Karpas-422 (cell line): ENCODE measurements around the gene STOX2. TPM values are rescaled to one million over a fixed set of nuclear protein-coding genes. Genes with fewer than 3 reads are reported as not detected.
"Not testable (repeated sequence)": the region's sequence is repeated elsewhere in the genome, so short reads cannot be mapped to it uniquely, and the experiment has no call there.

Experiments
- DNase-seq: peaks from one replicate; pipeline ENCODE4 v3.0.0-alpha.2; 2015
- H2AFZ ChIP-seq: fragments of 200-600 bp; sonication (generic); 2 replicates; pipeline ENCODE4 v1.6.1; 2014; ENCODE audit warnings: antibody characterized with exemption, low read length, mixed read lengths
- H3K27ac ChIP-seq: fragments of 200-600 bp; sonication (generic); 2 replicates; pipeline ENCODE4 v1.5.1; 2014; ENCODE audit warnings: mild to moderate bottlenecking, low read length, moderate library complexity
- H3K27me3 ChIP-seq: fragments of 200-600 bp; sonication (generic); 2 replicates; pipeline ENCODE4 v1.6.1; 2014; ENCODE audit warnings: low read length, mixed read lengths
- H3K36me3 ChIP-seq: fragments of 200-600 bp; sonication (generic); 2 replicates; pipeline ENCODE4 v1.6.1; 2014; ENCODE audit warnings: low read length, mixed read lengths; ENCODE audit not compliant: insufficient read depth
- H3K4me1 ChIP-seq: fragments of 200-600 bp; sonication (generic); 2 replicates; pipeline ENCODE4 v1.6.1; 2014; ENCODE audit warnings: mild to moderate bottlenecking, low read length, mixed read lengths
- H3K4me2 ChIP-seq: fragments of 200-600 bp; sonication (generic); 2 replicates; pipeline ENCODE4 v1.6.1; 2014; ENCODE audit warnings: low read length, low read depth, mild to moderate bottlenecking; ENCODE audit not compliant: poor library complexity, severe bottlenecking
- H3K4me3 ChIP-seq: fragments of 200-600 bp; sonication (generic); 2 replicates; pipeline ENCODE4 v1.5.1; 2014; ENCODE audit warnings: mild to moderate bottlenecking, antibody characterized with exemption, low read length, mixed read lengths
- H3K79me2 ChIP-seq: fragments of 200-600 bp; sonication (generic); 2 replicates; pipeline ENCODE4 v1.6.1; 2014; ENCODE audit warnings: mild to moderate bottlenecking, low read length, mixed read lengths
- H3K9ac ChIP-seq: fragments of 200-600 bp; sonication (generic); 2 replicates; pipeline ENCODE4 v1.6.0; 2014; ENCODE audit warnings: low read length
- H3K9me2 ChIP-seq: fragments of 200-600 bp; sonication (generic), shearing (Covaris generic); replicated peaks from 2 replicates; pipeline ENCODE4 v1.6.0; 2014; ENCODE audit warnings: mild to moderate bottlenecking, low read length, moderate library complexity; ENCODE audit not compliant: insufficient read depth
- H3K9me3 ChIP-seq: fragments of 300-700, 200-600 bp; sonication (generic); 2 replicates; pipeline ENCODE4 v1.6.1; 2014; ENCODE audit warnings: low read length, mixed read lengths
- H4K20me1 ChIP-seq: fragments of 200-600 bp; sonication (generic); 2 replicates; pipeline ENCODE4 v1.6.1; 2014; ENCODE audit warnings: mild to moderate bottlenecking, antibody characterized with exemption, low read length, low read depth; ENCODE audit not compliant: insufficient read depth
- total RNA-seq: library from RNA; depleted of rRNA; stranded (reverse); fragments of >200 nt; shearing (Covaris generic); gene quantifications from 2 replicates; pipeline ENCODE4 v1.2.3, GENCODE V29; 2014; ENCODE audit warnings: low replicate concordance

The STOX2 gene
- total RNA-seq, 1 experiment from 2014 or later = not detected

DNA sequence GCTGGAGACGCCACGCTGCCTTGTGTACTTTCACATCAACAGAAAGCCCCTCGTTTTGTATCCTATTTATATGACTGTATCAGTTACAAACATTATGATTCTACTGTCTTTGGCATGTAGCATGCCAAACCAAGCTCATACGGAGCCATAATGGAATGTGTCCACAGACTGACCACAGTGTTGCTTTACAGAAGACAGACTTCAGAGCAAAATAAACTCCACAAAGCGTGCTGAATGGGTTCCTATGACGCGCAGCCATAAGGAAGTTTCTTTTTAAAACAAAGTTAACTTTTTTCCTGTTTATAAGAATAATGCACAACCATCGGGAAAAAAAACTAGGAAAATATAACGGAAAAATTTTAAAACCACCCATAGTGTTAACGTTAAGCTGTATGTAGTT lies 136.0 kb downstream of the STOX2 start:
- H4K20me1 ChIP-seq = no peaks in the 10 kb centered on the region
- H3K9me3 ChIP-seq = no peaks in the 10 kb centered on the region
- DNase-seq = no peak
- no peaks in the 10 kb centered on the region for H3K79me2 ChIP-seq
- no peak overlapping the region for H3K4me2 ChIP-seq
- H3K4me3 ChIP-seq = no peak overlapping the region
- no peaks in the 10 kb centered on the region for H3K4me1 ChIP-seq
- no peaks in the 10 kb centered on the region for H3K36me3 ChIP-seq
- H3K27me3 ChIP-seq = no peaks in the 10 kb centered on the region
- no peak overlapping the region for H3K27ac ChIP-seq
- H3K9ac ChIP-seq = no peak overlapping the region
- no peak overlapping the region for H2AFZ ChIP-seq
- H3K9me2 ChIP-seq = no peaks in the 10 kb centered on the region

DNA sequence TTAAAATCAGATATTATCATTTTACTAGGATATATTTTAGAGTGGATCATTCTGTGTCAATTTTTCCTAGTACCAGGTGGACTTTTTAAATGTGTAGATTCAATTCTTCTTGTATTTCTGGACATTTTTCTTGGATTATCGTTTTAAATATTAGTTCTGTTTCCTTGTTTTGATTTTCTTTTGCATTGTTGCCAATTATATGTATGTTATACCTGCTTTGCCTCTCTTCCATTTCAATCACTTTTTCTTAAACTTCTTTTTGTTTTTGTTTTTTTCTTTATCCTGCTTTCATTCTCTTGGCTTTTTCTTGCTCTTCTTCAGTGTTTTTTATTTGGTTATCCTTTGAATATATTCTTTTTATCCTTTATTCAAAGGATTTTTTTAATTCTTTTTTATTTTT lies 141.0 kb downstream of the STOX2 start:
- no peaks in the 10 kb centered on the region for H3K36me3 ChIP-seq
- H3K9ac ChIP-seq = no peak overlapping the region
- no peak for DNase-seq
- no peak overlapping the region for H3K4me3 ChIP-seq
- no peaks in the 10 kb centered on the region for H3K4me1 ChIP-seq
- H3K79me2 ChIP-seq = no peaks in the 10 kb centered on the region
- H3K9me2 ChIP-seq = no peaks in the 10 kb centered on the region
- no peak overlapping the region for H3K4me2 ChIP-seq
- no peak overlapping the region for H3K27ac ChIP-seq
- no peaks in the 10 kb centered on the region for H3K9me3 ChIP-seq
- no peak overlapping the region for H2AFZ ChIP-seq
- no peaks in the 10 kb centered on the region for H3K27me3 ChIP-seq
- H4K20me1 ChIP-seq = no peaks in the 10 kb centered on the region

DNA sequence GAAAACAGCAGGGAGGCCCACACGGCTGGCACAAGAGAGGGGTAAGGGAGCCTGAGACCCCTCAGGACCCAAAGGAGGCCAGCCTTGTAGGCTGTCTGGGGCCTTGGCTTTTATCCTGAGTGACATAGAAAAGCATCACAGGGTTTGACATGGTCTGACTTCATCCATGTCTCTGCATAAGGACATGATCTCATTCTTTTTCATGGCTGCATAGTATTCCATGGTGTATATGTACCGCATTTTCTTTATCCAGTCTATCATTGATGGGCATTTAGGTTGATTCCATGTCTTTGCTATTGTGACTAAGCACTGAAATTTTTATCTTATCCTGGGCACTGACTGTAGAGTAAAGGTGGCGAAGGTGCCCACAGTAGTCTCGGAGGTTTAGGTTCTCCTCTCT lies 146.2 kb downstream of the STOX2 start:
- H3K4me3 ChIP-seq, H3K9me3 ChIP-seq, H3K36me3 ChIP-seq, H3K4me1 ChIP-seq, H3K9me2 ChIP-seq, H3K9ac ChIP-seq, H3K27me3 ChIP-seq, DNase-seq, H3K27ac ChIP-seq, H2AFZ ChIP-seq, H3K79me2 ChIP-seq, H4K20me1 ChIP-seq, H3K4me2 ChIP-seq: not testable (repeated sequence)

DNA sequence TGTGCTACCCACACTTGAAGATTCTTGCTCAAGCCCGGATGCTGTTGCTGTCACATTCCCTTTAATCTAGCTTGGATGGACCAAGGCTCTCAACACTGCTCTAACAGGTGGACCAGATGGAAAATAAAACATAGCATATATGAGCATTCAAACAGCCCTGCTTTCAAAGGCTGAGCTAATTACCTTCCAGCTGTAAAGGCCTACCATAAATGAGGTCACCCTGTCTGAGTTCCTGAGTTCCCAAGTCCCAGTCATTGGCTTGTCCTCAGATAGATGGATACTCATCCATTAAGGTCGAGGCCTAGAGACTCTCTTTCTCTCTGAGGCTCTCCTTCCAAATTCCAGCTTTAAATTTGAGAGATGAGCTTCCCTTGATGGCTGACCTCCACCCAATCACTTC lies 147.5 kb downstream of the STOX2 start:
- Histone ChIP-seq H3K36me3 (no peaks in the 10 kb centered on the region), H3K9ac (no peak overlapping the region), H3K9me2 (no peaks in the 10 kb centered on the region), H3K79me2 (no peaks in the 10 kb centered on the region), H3K27ac (no peak overlapping the region), H3K27me3 (no peaks in the 10 kb centered on the region), H3K4me1 (no peaks in the 10 kb centered on the region), H4K20me1 (no peaks in the 10 kb centered on the region), H3K4me3 (no peak overlapping the region), H3K4me2 (no peak overlapping the region), H2AFZ (no peak overlapping the region), H3K9me3 (no peaks in the 10 kb centered on the region)
- no peak for DNase-seq

DNA sequence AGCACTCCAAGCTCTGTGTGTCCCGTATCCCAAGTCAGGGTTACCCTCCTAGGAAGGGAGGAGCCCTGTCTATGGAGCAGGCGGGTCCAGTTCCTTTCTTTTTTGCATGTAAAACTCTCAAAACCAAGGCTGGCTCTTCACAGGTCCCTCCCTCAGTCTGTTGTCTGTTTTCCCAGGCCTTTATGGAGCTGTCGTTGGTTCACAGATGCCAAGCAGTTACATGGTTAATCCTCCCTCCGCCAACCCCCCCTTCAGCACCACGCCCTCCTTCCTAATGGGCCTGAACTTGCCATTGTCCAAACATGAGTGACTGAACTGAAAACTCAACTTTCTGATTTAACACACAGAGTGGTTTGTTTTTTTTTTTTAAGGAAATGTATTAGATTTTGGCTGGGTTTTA lies 148.3 kb downstream of the STOX2 start:
- DNase-seq = no peak
- H2AFZ ChIP-seq = no peak overlapping the region
- no peak overlapping the region for H3K27ac ChIP-seq
- H3K9me2 ChIP-seq = no peaks in the 10 kb centered on the region
- no peaks in the 10 kb centered on the region for H4K20me1 ChIP-seq
- H3K79me2 ChIP-seq = no peaks in the 10 kb centered on the region
- H3K4me2 ChIP-seq = no peak overlapping the region
- no peak overlapping the region for H3K4me3 ChIP-seq
- H3K9me3 ChIP-seq = no peaks in the 10 kb centered on the region
- no peaks in the 10 kb centered on the region for H3K4me1 ChIP-seq
- H3K9ac ChIP-seq = no peak overlapping the region
- no peaks in the 10 kb centered on the region for H3K27me3 ChIP-seq
- no peaks in the 10 kb centered on the region for H3K36me3 ChIP-seq

DNA sequence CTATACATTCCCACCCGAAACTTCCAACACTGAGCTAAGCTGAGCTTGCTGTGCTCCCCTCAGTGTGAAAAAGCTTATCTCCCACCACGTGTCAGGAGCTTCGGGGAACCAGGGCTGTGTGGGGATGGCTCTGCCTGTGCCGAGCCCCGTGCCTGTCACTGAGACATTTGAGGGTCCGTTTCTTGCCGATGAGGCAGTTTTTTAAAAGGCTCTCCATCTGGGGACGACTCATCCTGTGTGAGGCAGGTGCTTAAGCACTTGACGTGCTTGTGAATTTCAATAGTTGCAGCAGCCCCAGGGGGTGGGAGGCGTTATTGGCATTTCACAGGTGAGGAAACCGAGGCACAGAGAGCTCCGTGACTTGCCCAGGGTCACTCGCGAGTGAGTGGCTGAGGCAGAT lies 151.8 kb downstream of the STOX2 start:
- Histone ChIP-seq H3K9ac (no peak overlapping the region), H3K27me3 (no peaks in the 10 kb centered on the region), H3K79me2 (no peaks in the 10 kb centered on the region), H3K4me2 (no peak overlapping the region), H3K27ac (no peak overlapping the region), H2AFZ (no peak overlapping the region), H4K20me1 (no peaks in the 10 kb centered on the region), H3K9me3 (no peaks in the 10 kb centered on the region), H3K36me3 (no peaks in the 10 kb centered on the region), H3K9me2 (no peaks in the 10 kb centered on the region), H3K4me1 (no peaks in the 10 kb centered on the region), H3K4me3 (no peak overlapping the region)
- DNase-seq = no peak

DNA sequence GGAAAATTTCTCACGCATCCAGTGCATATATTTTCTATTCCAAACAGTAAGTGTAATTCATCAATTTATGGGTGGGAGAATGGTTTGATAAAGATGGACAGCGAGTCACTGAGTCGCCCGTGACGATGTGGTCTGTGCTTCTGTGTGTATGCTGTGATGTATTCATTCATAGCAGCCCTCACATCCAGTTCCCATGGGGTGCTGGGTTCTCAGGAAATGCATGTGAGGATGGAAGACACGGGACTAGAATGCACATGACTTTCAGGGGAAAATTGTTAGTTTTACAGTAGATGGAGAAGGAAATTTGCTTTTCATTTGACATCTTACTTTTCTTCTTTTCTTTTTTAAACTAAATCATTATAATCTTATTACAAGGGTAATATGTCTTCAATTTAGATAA lies 152.9 kb downstream of the STOX2 start:
- H3K4me3 ChIP-seq = no peak overlapping the region
- no peak overlapping the region for H2AFZ ChIP-seq
- H3K9me2 ChIP-seq = no peaks in the 10 kb centered on the region
- H3K27ac ChIP-seq = no peak overlapping the region
- H4K20me1 ChIP-seq = no peaks in the 10 kb centered on the region
- no peaks in the 10 kb centered on the region for H3K79me2 ChIP-seq
- H3K4me1 ChIP-seq = no peaks in the 10 kb centered on the region
- H3K9me3 ChIP-seq = no peaks in the 10 kb centered on the region
- no peak for DNase-seq
- no peak overlapping the region for H3K4me2 ChIP-seq
- no peaks in the 10 kb centered on the region for H3K36me3 ChIP-seq
- H3K27me3 ChIP-seq = no peaks in the 10 kb centered on the region
- no peak overlapping the region for H3K9ac ChIP-seq

DNA sequence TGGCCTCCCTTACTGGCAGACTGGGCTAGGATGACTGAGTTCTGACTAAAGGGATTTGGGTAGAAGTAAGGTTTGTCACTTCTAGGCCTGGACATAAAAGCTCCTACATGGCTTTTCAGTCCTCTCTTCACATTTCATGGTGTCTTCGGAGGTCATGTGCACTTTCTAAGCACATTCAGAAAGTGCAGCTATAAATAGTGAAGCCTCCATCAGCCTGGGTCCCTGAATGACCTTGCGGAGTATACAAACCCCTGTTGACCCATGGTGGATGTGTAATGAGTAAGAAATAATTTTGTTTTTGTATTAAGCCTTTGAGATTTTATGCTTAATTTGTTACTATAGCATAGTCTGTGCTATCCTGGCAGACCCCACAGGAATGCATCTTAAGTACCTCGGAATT lies 154.0 kb downstream of the STOX2 start:
- Histone ChIP-seq H3K27me3 (no peaks in the 10 kb centered on the region), H3K36me3 (no peaks in the 10 kb centered on the region), H3K9ac (no peak overlapping the region), H4K20me1 (no peaks in the 10 kb centered on the region), H2AFZ (no peak overlapping the region), H3K4me3 (no peak overlapping the region), H3K4me2 (no peak overlapping the region), H3K9me2 (no peaks in the 10 kb centered on the region), H3K4me1 (no peaks in the 10 kb centered on the region), H3K9me3 (no peaks in the 10 kb centered on the region), H3K27ac (no peak overlapping the region), H3K79me2 (no peaks in the 10 kb centered on the region)
- DNase-seq = no peak

DNA sequence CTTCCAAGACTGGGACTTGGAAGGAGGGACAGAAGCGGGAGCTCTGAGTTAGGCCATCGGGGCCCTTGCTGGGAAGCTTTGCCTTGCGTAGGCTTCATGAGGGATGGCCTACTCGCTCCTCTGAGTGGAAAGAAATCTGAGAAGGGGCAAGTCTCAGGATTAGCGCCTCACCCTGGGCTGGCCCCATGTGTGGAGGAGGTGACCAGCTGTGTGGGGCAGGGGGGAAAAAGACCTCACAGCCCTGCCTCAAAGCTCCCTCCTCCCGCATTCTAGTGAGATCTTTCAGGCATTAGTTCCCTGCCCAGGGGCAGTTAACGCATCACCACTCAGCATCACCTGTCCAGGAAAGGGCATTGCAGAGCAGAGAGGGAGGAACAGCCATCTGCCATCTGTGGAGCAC lies 156.5 kb downstream of the STOX2 start:
- Histone ChIP-seq H3K9me3 (no peaks in the 10 kb centered on the region), H3K4me2 (no peak overlapping the region), H3K27me3 (no peaks in the 10 kb centered on the region), H3K9ac (no peak overlapping the region), H2AFZ (no peak overlapping the region), H3K9me2 (no peaks in the 10 kb centered on the region), H3K27ac (no peak overlapping the region), H3K4me1 (no peaks in the 10 kb centered on the region), H3K4me3 (no peak overlapping the region), H3K79me2 (no peaks in the 10 kb centered on the region), H3K36me3 (no peaks in the 10 kb centered on the region), H4K20me1 (no peaks in the 10 kb centered on the region)
- DNase-seq = no peak
